GM12878 (cell line): ENCODE measurements around the gene HSPA1A. TPM values are rescaled to one million over a fixed set of nuclear protein-coding genes. Genes with fewer than 3 reads are reported as not detected.

Experiments
- ATF2 ChIP-seq: IDR thresholded peaks from 2 replicates; pipeline ENCODE4 v1.6.1; 2012; ENCODE audit warnings: low read length, inconsistent platforms
- BACH1 ChIP-seq: fragments of 450-650 bp; IDR thresholded peaks from 2 replicates; pipeline ENCODE4 v1.6.1; 2017; ENCODE audit warnings: mild to moderate bottlenecking, borderline replicate concordance
- BHLHE40 ChIP-seq, 2 experiments: fragments of 450-650 bp in 1 of 2; IDR thresholded peaks; 2 replicates each; pipeline ENCODE4 v1.6.1; 2011 to 2017; ENCODE audit warnings: low read depth in 2 of 2, borderline replicate concordance in 1 of 2, improper control_type of control experiment in 1 of 2, low read length in 1 of 2, mild to moderate bottlenecking in 1 of 2
- EZH2 ChIP-seq: IDR thresholded peaks from 2 replicates; pipeline ENCODE4 v1.6.1; 2012; ENCODE audit warnings: low read depth, mild to moderate bottlenecking, control low read depth, inconsistent platforms, low read length, borderline replicate concordance; ENCODE audit not compliant: control insufficient read depth
- IRF5 ChIP-seq: fragments of 450-650 bp; IDR thresholded peaks from 2 replicates; pipeline ENCODE4 v1.6.1; 2017; ENCODE audit warnings: borderline replicate concordance
- JUNB ChIP-seq: IDR thresholded peaks from 2 replicates; pipeline ENCODE4 v1.6.1; 2016; ENCODE audit warnings: antibody characterized with exemption, mild to moderate bottlenecking
- NBN ChIP-seq: fragments of 450-650 bp; IDR thresholded peaks from 2 replicates; pipeline ENCODE4 v1.6.1; 2016
- RBBP5 ChIP-seq: fragments of 200-600 bp; sonication (generic); conservative IDR thresholded peaks from 2 replicates; pipeline ENCODE4 v1.6.1; 2016
- RELA ChIP-seq: fragments of 450-650 bp; IDR thresholded peaks from 2 replicates; pipeline ENCODE4 v1.8.0; 2014; ENCODE audit warnings: borderline replicate concordance; ENCODE audit not compliant: partially characterized antibody
- SMAD5 ChIP-seq: IDR thresholded peaks from 2 replicates; pipeline ENCODE4 v1.6.1; 2016; ENCODE audit warnings: antibody characterized with exemption, low read depth
- SUPT20H ChIP-seq: IDR thresholded peaks from 2 replicates; pipeline ENCODE4 v1.6.1; 2011; ENCODE audit warnings: low read depth, mild to moderate bottlenecking, low read length, moderate library complexity, borderline replicate concordance; ENCODE audit not compliant: control insufficient read depth
- TCF7 ChIP-seq: IDR thresholded peaks from 2 replicates; pipeline ENCODE4 v1.6.1; 2014; ENCODE audit warnings: antibody characterized with exemption, borderline replicate concordance
- ZBED1 ChIP-seq: IDR thresholded peaks from 2 replicates; pipeline ENCODE4 v1.6.1; 2016; ENCODE audit warnings: borderline replicate concordance
- ZNF622 ChIP-seq: fragments of 450-650 bp; IDR thresholded peaks from 2 replicates; pipeline ENCODE4 v1.6.1; 2017; ENCODE audit warnings: mild to moderate bottlenecking, inconsistent platforms
- polyA plus RNA-seq, 11 experiments: library from polyadenylated mRNA; depleted of rRNA in 4 of 11; unstranded in 6 of 11; stranded (reverse) in 5 of 11; fragments of >200 nt; fragmentation: Nextera tagmentation in 4 of 11; fragmentation: Illumina TruSeq in 1 of 11; extraction: Ambion mirVana in 4 of 11; extraction: Trizol in 1 of 11; gene quantifications; 1 replicate in 1 of 11; 2 replicates in 10 of 11; pipeline versions ENCODE4 v1.2.1 to v1.2.3, GENCODE V29; 2011 to 2016; ENCODE audit warnings: inconsistent platforms in 2 of 11, missing spikeins in 2 of 11, low read depth in 1 of 11
- total RNA-seq, 4 experiments: library from RNA; depleted of rRNA in 3 of 4; stranded (reverse); fragments of >200 nt in 3 of 4; fragmentation: Illumina TruSeq in 1 of 4; extraction: Trizol in 1 of 4; gene quantifications; 2 replicates each; pipeline versions ENCODE4 v1.2.1 to v1.2.3, GENCODE V29; 2013 to 2021
- TF ChIP-seq, protein P1 (sequence below): IDR thresholded peaks from 2 replicates; pipeline ENCODE4 v1.6.1; 2012; ENCODE audit warnings: low read depth, low read length, improper control_type of control experiment
- TF ChIP-seq, protein P2 (sequence below): fragments of 450-650 bp; conservative IDR thresholded peaks from 2 replicates; pipeline ENCODE4 v1.6.1; 2017; ENCODE audit warnings: mild to moderate bottlenecking, moderate library complexity
- TF ChIP-seq, protein P3 (sequence below): fragments of 150-350 bp; IDR thresholded peaks from 2 replicates; pipeline ENCODE4 v1.6.1; 2014; ENCODE audit warnings: mild to moderate bottlenecking, low read depth, low read length
- TF ChIP-seq, protein P4 (sequence below): fragments of 450-650 bp; IDR thresholded peaks from 2 replicates; pipeline ENCODE4 v1.6.1; 2017; ENCODE audit warnings: low read depth, mild to moderate bottlenecking, moderate library complexity

HSPA1A gene
- total and polyA plus RNA-seq, 10 of the 15 experiments (the other 5 are each of a cell fraction or from before 2014, with no cell fraction given) = 0.29 to 51.8 (median 17.5) TPM

GRCh38 chr6:31821301-31822035, 6.1 kb downstream of the HSPA1A start (continued):
- no peak for TF ChIP-seq TCF7
- TF ChIP-seq SMAD5 = peak; percentile 51; the same call in 1 of the 2 replicates
- TF ChIP-seq SUPT20H = no peak
- TF ChIP-seq ZBED1 = no peak
- TF ChIP-seq EZH2 = no peak
- TF ChIP-seq, protein P1, sequence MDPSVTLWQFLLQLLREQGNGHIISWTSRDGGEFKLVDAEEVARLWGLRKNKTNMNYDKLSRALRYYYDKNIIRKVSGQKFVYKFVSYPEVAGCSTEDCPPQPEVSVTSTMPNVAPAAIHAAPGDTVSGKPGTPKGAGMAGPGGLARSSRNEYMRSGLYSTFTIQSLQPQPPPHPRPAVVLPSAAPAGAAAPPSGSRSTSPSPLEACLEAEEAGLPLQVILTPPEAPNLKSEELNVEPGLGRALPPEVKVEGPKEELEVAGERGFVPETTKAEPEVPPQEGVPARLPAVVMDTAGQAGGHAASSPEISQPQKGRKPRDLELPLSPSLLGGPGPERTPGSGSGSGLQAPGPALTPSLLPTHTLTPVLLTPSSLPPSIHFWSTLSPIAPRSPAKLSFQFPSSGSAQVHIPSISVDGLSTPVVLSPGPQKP = no peak
- TF ChIP-seq IRF5 = peak; percentile 88
- TF ChIP-seq, protein P2, sequence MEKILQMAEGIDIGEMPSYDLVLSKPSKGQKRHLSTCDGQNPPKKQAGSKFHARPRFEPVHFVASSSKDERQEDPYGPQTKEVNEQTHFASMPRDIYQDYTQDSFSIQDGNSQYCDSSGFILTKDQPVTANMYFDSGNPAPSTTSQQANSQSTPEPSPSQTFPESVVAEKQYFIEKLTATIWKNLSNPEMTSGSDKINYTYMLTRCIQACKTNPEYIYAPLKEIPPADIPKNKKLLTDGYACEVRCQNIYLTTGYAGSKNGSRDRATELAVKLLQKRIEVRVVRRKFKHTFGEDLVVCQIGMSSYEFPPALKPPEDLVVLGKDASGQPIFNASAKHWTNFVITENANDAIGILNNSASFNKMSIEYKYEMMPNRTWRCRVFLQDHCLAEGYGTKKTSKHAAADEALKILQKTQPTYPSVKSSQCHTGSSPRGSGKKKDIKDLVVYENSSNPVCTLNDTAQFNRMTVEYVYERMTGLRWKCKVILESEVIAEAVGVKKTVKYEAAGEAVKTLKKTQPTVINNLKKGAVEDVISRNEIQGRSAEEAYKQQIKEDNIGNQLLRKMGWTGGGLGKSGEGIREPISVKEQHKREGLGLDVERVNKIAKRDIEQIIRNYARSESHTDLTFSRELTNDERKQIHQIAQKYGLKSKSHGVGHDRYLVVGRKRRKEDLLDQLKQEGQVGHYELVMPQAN = no peak
- TF ChIP-seq RELA = no peak
- TF ChIP-seq JUNB = no peak
- no peak for TF ChIP-seq BACH1
- no peak for TF ChIP-seq ATF2
- TF ChIP-seq BHLHE40 (IDR thresholded peaks at IDR 0.05; ENCODE audit: borderline replicate concordance in 1 of 2, low read depth in 2 of 2, low read length in 1 of 2) = no peak
- peak; percentile 47; the same call in 1 of the 2 replicates for TF ChIP-seq NBN
- TF ChIP-seq, protein P3, sequence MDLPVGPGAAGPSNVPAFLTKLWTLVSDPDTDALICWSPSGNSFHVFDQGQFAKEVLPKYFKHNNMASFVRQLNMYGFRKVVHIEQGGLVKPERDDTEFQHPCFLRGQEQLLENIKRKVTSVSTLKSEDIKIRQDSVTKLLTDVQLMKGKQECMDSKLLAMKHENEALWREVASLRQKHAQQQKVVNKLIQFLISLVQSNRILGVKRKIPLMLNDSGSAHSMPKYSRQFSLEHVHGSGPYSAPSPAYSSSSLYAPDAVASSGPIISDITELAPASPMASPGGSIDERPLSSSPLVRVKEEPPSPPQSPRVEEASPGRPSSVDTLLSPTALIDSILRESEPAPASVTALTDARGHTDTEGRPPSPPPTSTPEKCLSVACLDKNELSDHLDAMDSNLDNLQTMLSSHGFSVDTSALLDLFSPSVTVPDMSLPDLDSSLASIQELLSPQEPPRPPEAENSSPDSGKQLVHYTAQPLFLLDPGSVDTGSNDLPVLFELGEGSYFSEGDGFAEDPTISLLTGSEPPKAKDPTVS = no peak
- TF ChIP-seq, protein P4, sequence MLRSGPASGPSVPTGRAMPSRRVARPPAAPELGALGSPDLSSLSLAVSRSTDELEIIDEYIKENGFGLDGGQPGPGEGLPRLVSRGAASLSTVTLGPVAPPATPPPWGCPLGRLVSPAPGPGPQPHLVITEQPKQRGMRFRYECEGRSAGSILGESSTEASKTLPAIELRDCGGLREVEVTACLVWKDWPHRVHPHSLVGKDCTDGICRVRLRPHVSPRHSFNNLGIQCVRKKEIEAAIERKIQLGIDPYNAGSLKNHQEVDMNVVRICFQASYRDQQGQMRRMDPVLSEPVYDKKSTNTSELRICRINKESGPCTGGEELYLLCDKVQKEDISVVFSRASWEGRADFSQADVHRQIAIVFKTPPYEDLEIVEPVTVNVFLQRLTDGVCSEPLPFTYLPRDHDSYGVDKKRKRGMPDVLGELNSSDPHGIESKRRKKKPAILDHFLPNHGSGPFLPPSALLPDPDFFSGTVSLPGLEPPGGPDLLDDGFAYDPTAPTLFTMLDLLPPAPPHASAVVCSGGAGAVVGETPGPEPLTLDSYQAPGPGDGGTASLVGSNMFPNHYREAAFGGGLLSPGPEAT = 0 out of 2 replicates have a peak, but pooled peaks have one; percentile 8
- TF ChIP-seq RBBP5 = no peak
- no peak for TF ChIP-seq ZNF622
